ENCODE measurements around the gene OXSM. TPM values are rescaled to one million over a fixed set of nuclear protein-coding genes. Genes with fewer than 3 reads are reported as not detected.

Gene OXSM
- total RNA-seq, 4 donors from 2014 or later = 7.7 to 17.0 (median 8.9) TPM

- 80 to 94% methylated on average over 3 of the region's 3 CpGs for WGBS, 2 donors
- no peak for TF ChIP-seq POLR2A (IDR thresholded peaks at IDR 0.05)
- intact Hi-C loops (cut with DNase I) = no loop called here
- H3K27me3 ChIP-seq = no peaks in the 10 kb centered on the region
- no peaks in the 10 kb centered on the region for H3K4me1 ChIP-seq
- no peak overlapping the region for H3K4me3 ChIP-seq
- H3K9me3 ChIP-seq = no peaks in the 10 kb centered on the region
- no peak for DNase-seq
- no peaks in the 10 kb centered on the region for H3K36me3 ChIP-seq
- no peak overlapping the region for H3K27ac ChIP-seq
These were observed 33.4 kb downstream of the OXSM start for GRCh38 chr3:25823314-25823713.

DNA sequence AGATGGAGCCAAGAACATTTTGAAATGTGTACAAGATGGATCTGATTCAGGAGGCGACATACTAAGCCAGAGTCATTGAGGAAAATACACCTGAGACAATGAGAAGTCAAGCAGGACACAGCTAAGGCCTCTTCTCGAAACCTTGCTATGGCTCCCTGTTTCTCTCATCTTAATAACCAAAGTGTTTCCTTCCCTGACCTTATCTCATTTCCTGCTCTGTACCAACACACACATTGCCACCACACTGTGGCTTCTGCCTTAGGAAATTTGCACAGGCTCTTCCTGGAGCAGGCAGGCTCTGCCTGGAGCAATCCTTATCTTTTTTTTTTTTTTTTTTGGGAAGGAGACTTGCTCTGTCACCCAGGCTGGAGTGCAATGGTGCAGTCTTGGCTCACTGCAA, 36.6 kb downstream of the OXSM start:
- WGBS, 2 donors = 30 to 59% methylated on average over 2 of the region's 2 CpGs
- intact Hi-C loops (cut with DNase I) = no loop called here

DNA sequence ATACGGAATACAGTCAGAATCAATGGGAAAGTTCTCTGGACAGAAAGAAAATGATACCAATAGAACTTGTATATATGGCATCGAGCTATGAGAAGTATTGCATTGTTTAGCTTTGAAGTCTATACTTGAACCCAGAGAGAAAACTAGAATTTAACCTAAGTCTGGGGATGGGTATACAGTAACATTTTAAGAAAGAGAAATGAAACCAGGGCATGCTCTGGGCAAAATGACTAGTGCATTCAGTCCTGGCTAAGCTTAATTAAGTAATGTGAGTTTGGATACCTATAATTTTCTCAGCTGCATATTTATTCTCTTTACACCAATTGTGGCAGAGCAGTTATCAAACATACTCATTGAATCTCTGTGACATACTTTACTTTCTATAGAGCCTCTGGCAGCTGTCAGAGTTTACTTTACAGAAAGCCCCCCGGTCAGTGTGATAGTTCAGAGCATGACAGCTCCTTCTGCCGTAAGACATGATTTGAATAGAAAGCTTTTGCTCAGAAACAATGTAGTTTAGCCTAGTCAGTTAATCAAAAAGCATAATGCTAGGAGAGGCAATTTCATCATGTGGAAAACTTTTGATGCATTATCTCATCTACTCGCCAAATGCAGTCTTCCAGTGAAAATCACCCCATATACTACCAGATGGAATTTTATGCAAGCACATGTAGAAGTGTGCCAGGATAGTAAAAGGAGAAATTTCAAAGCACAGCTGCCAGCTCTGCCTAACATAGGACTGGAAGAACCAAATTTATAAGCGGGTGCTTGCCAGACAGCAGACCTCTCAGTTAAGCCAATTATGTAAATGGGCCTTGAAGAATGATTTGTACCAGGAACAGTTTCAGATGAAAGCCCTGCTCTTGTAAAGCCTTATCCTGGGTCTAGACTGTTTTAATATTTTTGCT, 40.7 kb downstream of the OXSM start:
- intact Hi-C loops (cut with DNase I) = no loop called here
- H3K36me3 ChIP-seq = no peaks in the 10 kb centered on the region
- H3K27me3 ChIP-seq = no peaks in the 10 kb centered on the region
- no peaks in the 10 kb centered on the region for H3K9me3 ChIP-seq
- DNase-seq = no peak
- no peak overlapping the region for H3K27ac ChIP-seq
- WGBS, 2 donors = 55 to 58% methylated on average over 6 of the region's 6 CpGs
- TF ChIP-seq CTCF (IDR thresholded peaks at IDR 0.05) = no peak
- no peak for TF ChIP-seq POLR2A (IDR thresholded peaks at IDR 0.05)
- no peaks in the 10 kb centered on the region for H3K4me1 ChIP-seq
- no peak overlapping the region for H3K4me3 ChIP-seq

More for the DNA sequence above, 36.6 kb downstream of the OXSM start:
- Histone ChIP-seq H3K4me3 (no peak overlapping the region), H3K4me1 (no peaks in the 10 kb centered on the region), H3K36me3 (no peaks in the 10 kb centered on the region), H3K9me3 (no peaks in the 10 kb centered on the region), H3K27ac (no peak overlapping the region), H3K27me3 (no peaks in the 10 kb centered on the region)
- no peak for DNase-seq
- TF ChIP-seq CTCF (IDR thresholded peaks at IDR 0.05) (no peak), POLR2A (IDR thresholded peaks at IDR 0.05) (no peak)

GRCh38 chr3:25831578-25831977, 41.7 kb downstream of the OXSM start:
- Histone ChIP-seq H3K4me3 (no peak overlapping the region), H3K4me1 (no peaks in the 10 kb centered on the region), H3K9me3 (no peaks in the 10 kb centered on the region), H3K36me3 (no peaks in the 10 kb centered on the region), H3K27me3 (no peaks in the 10 kb centered on the region), H3K27ac (no peak overlapping the region)
- TF ChIP-seq CTCF (IDR thresholded peaks at IDR 0.05) (peak in 1 of 6 experiments; percentile 28), POLR2A (IDR thresholded peaks at IDR 0.05) (no peak)
- intact Hi-C loops (cut with DNase I) = no loop called here
- no peak for DNase-seq
- 16 to 18% methylated on average over 3 of the region's 3 CpGs for WGBS, 2 donors

- H3K4me3 ChIP-seq = no peak overlapping the region
- H3K27me3 ChIP-seq = no peaks in the 10 kb centered on the region
- intact Hi-C loops (cut with DNase I) = no loop called here
- H3K27ac ChIP-seq = no peak overlapping the region
- DNase-seq = no peak
- H3K36me3 ChIP-seq = no peaks in the 10 kb centered on the region
- H3K9me3 ChIP-seq = no peaks in the 10 kb centered on the region
- no peak for TF ChIP-seq CTCF (IDR thresholded peaks at IDR 0.05)
- no peak for TF ChIP-seq POLR2A (IDR thresholded peaks at IDR 0.05)
- no peaks in the 10 kb centered on the region for H3K4me1 ChIP-seq
These were observed 44.5 kb downstream of the OXSM start for GRCh38 chr3:25834346-25834745.
